PC-3 (cell line): Measurements from ENCODE around the gene DBP.

ENCODE experiments used
- EZH2 ChIP-seq: fragments of 300-600 bp; sonication (generic); IDR thresholded peaks from one replicate; pipeline ENCODE4 v1.6.1; 2017; ENCODE audit warnings: antibody characterized with exemption, mild to moderate bottlenecking, low read length; ENCODE audit not compliant: unreplicated experiment
- EZH2phosphoT487 ChIP-seq: fragments of 300-600 bp; sonication (generic); IDR thresholded peaks from 2 replicates; pipeline ENCODE4 v1.6.1; 2018; ENCODE audit warnings: mild to moderate bottlenecking, antibody characterized with exemption, low read length, borderline replicate concordance
- TF ChIP-seq, protein P1 (sequence below): fragments of 300-600 bp; sonication (generic); conservative IDR thresholded peaks from 2 replicates; pipeline ENCODE4 v1.5.1; 2017; ENCODE audit warnings: antibody characterized with exemption, low read depth, mild to moderate bottlenecking, low read length

DNA sequence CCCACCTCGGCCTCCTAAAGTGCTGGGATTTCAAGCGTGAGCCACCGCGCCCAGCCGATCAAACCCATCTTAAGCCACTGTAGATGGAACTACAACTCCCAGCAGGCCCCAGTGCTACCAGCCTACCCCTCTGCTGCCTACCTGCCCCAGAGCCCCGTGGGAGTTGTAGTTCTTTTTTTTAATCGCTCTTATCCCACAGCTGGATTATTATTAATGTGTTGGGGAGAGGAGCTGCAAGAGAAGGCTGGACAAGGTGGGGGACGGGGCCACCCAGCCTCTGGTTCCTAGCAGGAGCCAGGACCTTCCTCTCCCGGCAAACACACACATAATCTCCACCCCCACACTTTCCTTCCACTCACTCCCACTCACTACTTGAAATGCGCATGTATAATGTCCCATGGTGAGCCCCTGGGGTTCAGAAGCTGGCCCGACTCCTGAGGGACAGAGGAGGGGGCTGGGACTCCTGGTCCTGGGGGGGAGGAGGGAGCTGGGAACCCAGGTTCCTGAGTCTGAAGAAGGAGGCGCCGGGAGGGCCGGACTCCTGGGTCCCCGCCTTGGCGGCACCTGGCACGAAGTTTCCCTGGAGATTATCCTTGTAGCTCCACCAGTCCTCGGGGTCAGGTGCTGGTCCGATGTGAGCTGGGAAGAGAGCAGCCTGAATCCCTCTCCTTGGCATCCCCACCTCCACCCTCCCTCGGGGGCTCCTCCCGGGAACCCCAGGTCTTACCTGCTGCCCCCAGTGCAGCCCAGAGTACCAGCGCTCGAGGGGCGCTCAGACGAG, 7.8 kb upstream of the DBP start:
- TF ChIP-seq, protein P1, sequence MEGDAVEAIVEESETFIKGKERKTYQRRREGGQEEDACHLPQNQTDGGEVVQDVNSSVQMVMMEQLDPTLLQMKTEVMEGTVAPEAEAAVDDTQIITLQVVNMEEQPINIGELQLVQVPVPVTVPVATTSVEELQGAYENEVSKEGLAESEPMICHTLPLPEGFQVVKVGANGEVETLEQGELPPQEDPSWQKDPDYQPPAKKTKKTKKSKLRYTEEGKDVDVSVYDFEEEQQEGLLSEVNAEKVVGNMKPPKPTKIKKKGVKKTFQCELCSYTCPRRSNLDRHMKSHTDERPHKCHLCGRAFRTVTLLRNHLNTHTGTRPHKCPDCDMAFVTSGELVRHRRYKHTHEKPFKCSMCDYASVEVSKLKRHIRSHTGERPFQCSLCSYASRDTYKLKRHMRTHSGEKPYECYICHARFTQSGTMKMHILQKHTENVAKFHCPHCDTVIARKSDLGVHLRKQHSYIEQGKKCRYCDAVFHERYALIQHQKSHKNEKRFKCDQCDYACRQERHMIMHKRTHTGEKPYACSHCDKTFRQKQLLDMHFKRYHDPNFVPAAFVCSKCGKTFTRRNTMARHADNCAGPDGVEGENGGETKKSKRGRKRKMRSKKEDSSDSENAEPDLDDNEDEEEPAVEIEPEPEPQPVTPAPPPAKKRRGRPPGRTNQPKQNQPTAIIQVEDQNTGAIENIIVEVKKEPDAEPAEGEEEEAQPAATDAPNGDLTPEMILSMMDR, result no peak
- TF ChIP-seq EZH2 (no peak), EZH2phosphoT487 (no peak)
